Uterus (tissue), 4 donors: Measurements from ENCODE around the gene MIPOL1. TPM values are rescaled to one million over a fixed set of nuclear protein-coding genes. Genes with fewer than 3 reads are reported as not detected.
"Not testable (repeated sequence)": the region's sequence is repeated elsewhere in the genome, so short reads cannot be mapped to it uniquely, and the experiment has no call there.

Experiments used
- DNase-seq, 2 donors: peaks; one replicate each; pipeline ENCODE4 v3.0.0-alpha.2; 2019 to 2020
- H3K27ac ChIP-seq, 2 donors: fragments of 200-600 bp; sonication (generic); 1 replicate in 1 of 2; 2 replicates in 1 of 2; pipeline ENCODE4 v1.5.1; 2016 to 2018
- H3K27me3 ChIP-seq, 2 donors: fragments of 200-600 bp; sonication (generic); one replicate each; pipeline ENCODE4 v1.5.1; 2018 to 2019; ENCODE audit warnings: control low read depth in 1 of 2
- H3K36me3 ChIP-seq, 2 donors: fragments of 200-600 bp; sonication (generic); one replicate each; pipeline ENCODE4 v1.5.1; 2019; ENCODE audit warnings: control low read depth in 1 of 2
- H3K4me1 ChIP-seq, 2 donors: fragments of 200-600 bp; sonication (generic); one replicate each; pipeline ENCODE4 v1.5.1; 2018 to 2019; ENCODE audit warnings: control low read depth in 1 of 2
- H3K4me3 ChIP-seq, 2 donors: fragments of 200-600 bp; sonication (generic); 1 replicate in 1 of 2; 2 replicates in 1 of 2; pipeline ENCODE4 v1.5.1; 2018 to 2019; ENCODE audit warnings: mild to moderate bottlenecking in 1 of 2
- H3K9me3 ChIP-seq, 2 donors: fragments of 200-600 bp; sonication (generic); one replicate each; pipeline ENCODE4 v1.5.1; 2019; ENCODE audit warnings: control low read depth in 1 of 2
- CTCF ChIP-seq, 4 experiments: fragments of 200-600 bp in 2 of 4; fragments of 450-650 bp in 2 of 4; sonication (generic) in 2 of 4; IDR thresholded peaks; one replicate each; pipeline ENCODE4 v1.5.1; 2016 to 2019; ENCODE audit warnings: antibody characterized with exemption in 4 of 4, mild to moderate bottlenecking in 2 of 4, moderate library complexity in 1 of 4
- POLR2A ChIP-seq, 2 donors: fragments of 450-650 bp; IDR thresholded peaks; one replicate each; pipeline ENCODE4 v1.6.1; 2016; ENCODE audit warnings: antibody characterized with exemption in 2 of 2, mild to moderate bottlenecking in 1 of 2, moderate library complexity in 1 of 2
- intact Hi-C: fragments of 100-400 bp; cut with DNase I; formaldehyde crosslinking; loops from one replicate; pipeline ENCODE4 v1.15.1; 2023; ENCODE audit warnings: low total_unique reads
- total RNA-seq, 4 donors: library from RNA; depleted of rRNA in 3 of 4; stranded (reverse); fragments of >200 nt in 3 of 4; gene quantifications; one replicate each; pipeline versions ENCODE4 v1.1.0 to v1.2.4, GENCODE V29; 2014 to 2023
- donor health status: DM: yes; HTN: yes; CAD: no.

MIPOL1 gene
- total RNA-seq, 4 donors from 2014 or later, result 22.8 to 52.1 (median 39.4) TPM

DNA sequence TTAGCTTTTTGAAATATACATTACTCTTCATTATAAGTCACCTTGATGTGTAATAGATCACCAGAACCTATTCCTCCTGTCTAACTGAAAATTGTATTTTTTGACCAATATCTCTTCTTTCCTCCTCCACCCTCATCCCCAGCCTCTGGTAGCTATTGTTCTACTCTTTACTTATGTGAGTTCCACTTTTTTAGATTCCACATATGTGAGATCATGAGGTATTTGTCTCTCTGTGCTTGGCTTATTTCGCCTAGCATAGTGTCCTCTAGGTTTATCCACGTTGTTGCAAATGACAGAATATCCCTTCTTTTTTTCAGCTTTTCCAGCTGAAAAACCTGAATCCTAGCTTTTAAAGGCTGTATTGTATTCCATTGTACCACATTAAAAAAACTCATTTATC, 82.1 kb downstream of the MIPOL1 start:
- intact Hi-C loops, result no loop called here
- no peak for TF ChIP-seq POLR2A (IDR thresholded peaks at IDR 0.05)
- TF ChIP-seq CTCF (IDR thresholded peaks at IDR 0.05), result no peak
- H3K4me3 ChIP-seq, result no peak overlapping the region

GRCh38 chr14:37284760-37285159, 87.0 kb downstream of the MIPOL1 start:
- intact Hi-C loops, result no loop called here
- no peak overlapping the region for H3K27ac ChIP-seq
- H3K4me3 ChIP-seq, result no peak overlapping the region
- no peak for DNase-seq
- H3K9me3 ChIP-seq, result no peaks in the 10 kb centered on the region
- no peaks in the 10 kb centered on the region for H3K27me3 ChIP-seq
- no peaks in the 10 kb centered on the region for H3K36me3 ChIP-seq
- no peaks in the 10 kb centered on the region for H3K4me1 ChIP-seq
- TF ChIP-seq CTCF (IDR thresholded peaks at IDR 0.05) (no peak), POLR2A (IDR thresholded peaks at IDR 0.05) (no peak)

More for the DNA sequence above, 82.1 kb downstream of the MIPOL1 start:
- H3K27ac ChIP-seq, result no peak overlapping the region
- no peak for DNase-seq
- H3K36me3 ChIP-seq, result no peaks in the 10 kb centered on the region
- H3K9me3 ChIP-seq, result no peaks in the 10 kb centered on the region
- no peaks in the 10 kb centered on the region for H3K4me1 ChIP-seq
- no peaks in the 10 kb centered on the region for H3K27me3 ChIP-seq

DNA sequence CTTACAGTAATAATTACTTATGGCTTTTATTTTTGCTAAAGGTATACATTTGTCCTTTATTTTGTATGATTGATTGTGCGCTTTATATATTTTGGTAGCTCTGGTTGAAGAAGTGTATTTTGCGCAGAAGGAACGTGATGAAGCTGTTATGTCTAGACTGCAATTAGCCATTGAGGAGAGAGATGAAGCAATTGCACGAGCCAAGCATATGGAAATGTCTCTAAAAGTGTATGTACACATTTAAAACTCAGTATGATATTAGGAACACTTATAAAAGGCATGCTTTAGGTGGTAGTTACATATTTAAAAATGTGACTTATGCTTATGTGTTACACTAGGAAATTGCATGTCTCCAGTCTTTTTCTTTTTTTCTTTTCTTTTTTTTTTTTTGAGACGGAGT, 87.5 kb downstream of the MIPOL1 start:
- H3K4me3 ChIP-seq, result no peak overlapping the region
- intact Hi-C loops, result no loop called here
- no peaks in the 10 kb centered on the region for H3K4me1 ChIP-seq
- DNase-seq, result no peak
- TF ChIP-seq CTCF (IDR thresholded peaks at IDR 0.05), result no peak
- no peak for TF ChIP-seq POLR2A (IDR thresholded peaks at IDR 0.05)
- H3K27ac ChIP-seq, result no peak overlapping the region
- H3K36me3 ChIP-seq, result no peaks in the 10 kb centered on the region
- H3K9me3 ChIP-seq, result no peaks in the 10 kb centered on the region
- no peaks in the 10 kb centered on the region for H3K27me3 ChIP-seq

DNA sequence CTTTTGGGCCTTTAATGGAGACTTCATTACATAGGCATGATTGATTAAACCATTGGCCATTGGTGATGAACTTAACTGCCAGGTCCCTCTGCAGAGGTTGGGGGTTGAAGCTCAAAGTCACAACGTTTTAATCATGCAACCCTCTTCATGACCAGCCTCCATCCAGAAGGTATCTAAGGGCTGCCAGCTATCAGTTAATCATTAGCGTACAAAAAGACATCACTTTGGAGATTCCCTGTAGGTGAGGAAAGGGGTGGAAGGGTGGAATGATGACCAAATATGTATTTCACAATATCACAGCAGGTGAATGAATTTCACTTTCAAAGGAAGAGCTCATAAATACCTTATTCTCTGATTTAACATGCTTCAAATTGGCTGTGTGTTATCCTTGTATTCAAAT, 92.0 kb downstream of the MIPOL1 start:
- no peaks in the 10 kb centered on the region for H3K27me3 ChIP-seq
- DNase-seq, result no peak
- H3K4me3 ChIP-seq, result no peak overlapping the region
- TF ChIP-seq CTCF (IDR thresholded peaks at IDR 0.05) (no peak), POLR2A (IDR thresholded peaks at IDR 0.05) (no peak)
- intact Hi-C loops, result no loop called here
- H3K9me3 ChIP-seq, result no peaks in the 10 kb centered on the region
- no peaks in the 10 kb centered on the region for H3K4me1 ChIP-seq
- H3K27ac ChIP-seq, result no peak overlapping the region
- no peaks in the 10 kb centered on the region for H3K36me3 ChIP-seq

- H3K27ac ChIP-seq, H3K36me3 ChIP-seq, DNase-seq, H3K4me1 ChIP-seq, intact Hi-C loops, H3K9me3 ChIP-seq, H3K4me3 ChIP-seq, H3K27me3 ChIP-seq: not testable (repeated sequence)
Observed at GRCh38 chr14:37295262-37295661, 97.5 kb downstream of the MIPOL1 start.

DNA sequence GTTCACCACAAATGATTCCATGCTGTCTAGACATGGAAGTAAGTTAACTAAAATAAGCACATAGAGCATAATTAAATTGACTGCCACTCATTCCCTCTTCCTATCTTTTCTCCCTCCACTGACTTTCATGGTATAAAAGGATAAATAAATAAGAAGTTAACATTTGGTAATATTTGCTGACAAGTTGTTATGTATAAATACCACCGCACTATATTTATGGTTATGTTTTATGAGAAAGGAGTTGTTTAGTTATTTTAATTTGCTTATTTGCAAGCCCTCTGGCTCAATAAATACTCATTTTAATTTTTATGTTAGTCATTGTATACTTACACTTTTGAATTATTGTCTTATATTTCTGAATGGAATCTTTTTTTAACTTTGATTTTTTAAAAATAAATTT, 113.5 kb downstream of the MIPOL1 start:
- H3K27me3 ChIP-seq, result no peaks in the 10 kb centered on the region

More for the DNA sequence above, 113.5 kb downstream of the MIPOL1 start:
- intact Hi-C loops, result no loop called here
- Histone ChIP-seq H3K36me3 (no peaks in the 10 kb centered on the region), H3K9me3 (no peaks in the 10 kb centered on the region), H3K4me3 (no peak overlapping the region), H3K4me1 (no peaks in the 10 kb centered on the region), H3K27ac (no peak overlapping the region)
- TF ChIP-seq CTCF (IDR thresholded peaks at IDR 0.05) (no peak), POLR2A (IDR thresholded peaks at IDR 0.05) (no peak)
- DNase-seq, result no peak
